ENCODE results near the gene SPEF2.
"Not testable (repeated sequence)": the region's sequence is repeated elsewhere in the genome, so short reads cannot be mapped to it uniquely, and the experiment has no call there.

Gene SPEF2

GRCh38 chr5:35660451-35660850 lies 42.8 kb downstream of the SPEF2 start:
- H3K4me3 ChIP-seq (ENCODE audit: low read depth, low read length), result no peak overlapping the region
- DNase-seq, result no peak
- TF ChIP-seq, protein P1, sequence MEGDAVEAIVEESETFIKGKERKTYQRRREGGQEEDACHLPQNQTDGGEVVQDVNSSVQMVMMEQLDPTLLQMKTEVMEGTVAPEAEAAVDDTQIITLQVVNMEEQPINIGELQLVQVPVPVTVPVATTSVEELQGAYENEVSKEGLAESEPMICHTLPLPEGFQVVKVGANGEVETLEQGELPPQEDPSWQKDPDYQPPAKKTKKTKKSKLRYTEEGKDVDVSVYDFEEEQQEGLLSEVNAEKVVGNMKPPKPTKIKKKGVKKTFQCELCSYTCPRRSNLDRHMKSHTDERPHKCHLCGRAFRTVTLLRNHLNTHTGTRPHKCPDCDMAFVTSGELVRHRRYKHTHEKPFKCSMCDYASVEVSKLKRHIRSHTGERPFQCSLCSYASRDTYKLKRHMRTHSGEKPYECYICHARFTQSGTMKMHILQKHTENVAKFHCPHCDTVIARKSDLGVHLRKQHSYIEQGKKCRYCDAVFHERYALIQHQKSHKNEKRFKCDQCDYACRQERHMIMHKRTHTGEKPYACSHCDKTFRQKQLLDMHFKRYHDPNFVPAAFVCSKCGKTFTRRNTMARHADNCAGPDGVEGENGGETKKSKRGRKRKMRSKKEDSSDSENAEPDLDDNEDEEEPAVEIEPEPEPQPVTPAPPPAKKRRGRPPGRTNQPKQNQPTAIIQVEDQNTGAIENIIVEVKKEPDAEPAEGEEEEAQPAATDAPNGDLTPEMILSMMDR (IDR thresholded peaks at IDR 0.05; ENCODE audit: low read depth, low read length), result no peak
- H3K36me3 ChIP-seq, result no peaks in the 10 kb centered on the region
- no peaks in the 10 kb centered on the region for H3K9me3 ChIP-seq (ENCODE audit: severe bottlenecking)
- peaks cover 44% of the 10 kb centered on the region for H3K27me3 ChIP-seq (ENCODE audit: insufficient read depth, low read depth, severe bottlenecking)
- no peak overlapping the region for H3K27ac ChIP-seq

GRCh38 chr5:35664584-35664983 lies 46.9 kb downstream of the SPEF2 start:
- no peak for DNase-seq
- no peak overlapping the region for H3K27ac ChIP-seq
- TF ChIP-seq, protein P1 (IDR thresholded peaks at IDR 0.05; ENCODE audit: low read depth, low read length), result no peak
- no peaks in the 10 kb centered on the region for H3K36me3 ChIP-seq
- H3K9me3 ChIP-seq (ENCODE audit: severe bottlenecking), result no peaks in the 10 kb centered on the region
- H3K4me3 ChIP-seq (ENCODE audit: low read depth, low read length), result no peak overlapping the region
- H3K27me3 ChIP-seq (ENCODE audit: insufficient read depth, low read depth, severe bottlenecking), result peaks cover 28% of the 10 kb centered on the region

GRCh38 chr5:35665096-35665495 lies 47.4 kb downstream of the SPEF2 start:
- Histone ChIP-seq H3K27ac (no peak overlapping the region), H3K4me3 (ENCODE audit: low read depth, low read length) (no peak overlapping the region), H3K9me3 (ENCODE audit: severe bottlenecking) (no peaks in the 10 kb centered on the region), H3K36me3 (no peaks in the 10 kb centered on the region), H3K27me3 (ENCODE audit: insufficient read depth, low read depth, severe bottlenecking) (peaks cover 33% of the 10 kb centered on the region)
- TF ChIP-seq, protein P1 (IDR thresholded peaks at IDR 0.05; ENCODE audit: low read depth, low read length), result no peak
- no peak for DNase-seq

DNA sequence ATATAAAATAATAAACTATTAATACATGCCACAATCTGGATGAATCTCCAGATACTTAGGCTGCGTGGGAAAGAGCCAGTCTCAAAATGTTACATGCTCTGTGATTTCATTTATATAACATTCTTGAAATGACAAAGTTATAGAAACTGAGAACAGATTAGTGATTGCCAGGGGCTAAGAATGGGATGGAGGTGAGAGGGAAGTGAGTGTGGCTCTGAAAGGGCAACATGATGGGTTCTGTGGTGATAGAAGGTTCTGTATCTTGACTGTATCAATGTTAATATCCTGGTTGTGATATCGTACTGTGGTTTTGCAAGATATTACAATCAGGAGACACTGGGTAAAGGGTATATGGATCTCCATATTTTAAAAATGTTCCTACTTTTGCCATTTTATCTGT lies 50.7 kb downstream of the SPEF2 start:
- no peaks in the 10 kb centered on the region for H3K36me3 ChIP-seq
- peaks cover 43% of the 10 kb centered on the region for H3K27me3 ChIP-seq (ENCODE audit: insufficient read depth, low read depth, severe bottlenecking)
- TF ChIP-seq, protein P1 (IDR thresholded peaks at IDR 0.05; ENCODE audit: low read depth, low read length), result no peak
- H3K4me3 ChIP-seq (ENCODE audit: low read depth, low read length), result no peak overlapping the region
- DNase-seq, result no peak
- H3K9me3 ChIP-seq (ENCODE audit: severe bottlenecking), result no peaks in the 10 kb centered on the region
- no peak overlapping the region for H3K27ac ChIP-seq

GRCh38 chr5:35668794-35669193 lies 51.1 kb downstream of the SPEF2 start:
- Histone ChIP-seq H3K36me3 (no peaks in the 10 kb centered on the region), H3K27ac (no peak overlapping the region), H3K27me3 (ENCODE audit: insufficient read depth, low read depth, severe bottlenecking) (peaks cover 47% of the 10 kb centered on the region), H3K9me3 (ENCODE audit: severe bottlenecking) (no peaks in the 10 kb centered on the region), H3K4me3 (ENCODE audit: low read depth, low read length) (no peak overlapping the region)
- TF ChIP-seq, protein P1 (IDR thresholded peaks at IDR 0.05; ENCODE audit: low read depth, low read length), result no peak
- no peak for DNase-seq

DNA sequence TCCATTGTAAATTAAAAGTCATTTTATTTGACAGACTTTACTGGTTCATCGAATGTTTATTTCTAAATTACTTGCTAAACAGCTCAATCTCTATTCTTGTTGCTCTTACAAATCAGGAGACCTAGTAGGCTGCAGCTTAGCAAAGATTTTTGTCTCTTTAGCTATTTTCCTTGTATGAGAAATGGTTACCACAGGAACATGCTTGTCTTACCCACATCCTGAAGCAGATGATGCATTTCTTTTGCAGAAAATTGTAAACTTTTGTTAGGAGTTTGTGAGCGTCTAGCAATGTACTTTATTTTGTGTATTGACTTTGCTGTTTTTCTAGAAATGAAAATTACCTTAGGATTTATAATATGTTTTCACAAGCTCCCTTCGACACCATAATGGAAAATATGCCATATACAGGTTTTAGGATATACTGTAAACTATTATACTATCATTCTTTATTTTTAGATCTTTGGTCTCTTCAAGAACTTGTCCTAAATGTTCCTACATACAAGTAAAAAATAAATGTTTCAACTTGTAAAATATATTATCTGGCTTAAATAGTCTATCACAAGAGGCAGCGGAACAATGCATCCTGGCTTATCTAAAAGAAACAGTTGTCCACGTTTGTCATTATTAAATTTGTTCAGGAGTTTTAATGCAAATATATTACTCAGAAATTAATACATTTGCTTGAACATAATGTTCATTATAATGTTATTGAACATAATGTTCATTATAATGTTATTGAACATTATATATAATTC lies 54.1 kb downstream of the SPEF2 start:
- Histone ChIP-seq H3K27me3 (ENCODE audit: insufficient read depth, low read depth, severe bottlenecking) (peaks cover 62% of the 10 kb centered on the region), H3K9me3 (ENCODE audit: severe bottlenecking) (no peaks in the 10 kb centered on the region), H3K36me3 (no peaks in the 10 kb centered on the region), H3K4me3 (ENCODE audit: low read depth, low read length) (no peak overlapping the region), H3K27ac (no peak overlapping the region)
- TF ChIP-seq, protein P1 (IDR thresholded peaks at IDR 0.05; ENCODE audit: low read depth, low read length), result no peak
- no peak for DNase-seq

- not testable (repeated sequence) for H3K9me3 ChIP-seq (ENCODE audit: severe bottlenecking); DNase-seq; H3K27ac ChIP-seq; H3K4me3 ChIP-seq (ENCODE audit: low read depth, low read length); H3K36me3 ChIP-seq
- H3K27me3 ChIP-seq (ENCODE audit: insufficient read depth, low read depth, severe bottlenecking), result peaks cover 61% of the 10 kb centered on the region
These were observed 54.6 kb downstream of the SPEF2 start for GRCh38 chr5:35672296-35672655.

Measured in WERI-Rb-1 (cell line).